Colonic mucosa (tissue), 4 donors: ENCODE data around the gene TEAD2. TPM values are rescaled to one million over a fixed set of nuclear protein-coding genes. Genes with fewer than 3 reads are reported as not detected.
"Not testable (repeated sequence)": the region's sequence is repeated elsewhere in the genome, so short reads cannot be mapped to it uniquely, and the experiment has no call there.

Source experiments
- DNase-seq: peaks from one replicate; pipeline ENCODE4 v3.0.0-alpha.2; 2020
- H3K27ac ChIP-seq: fragments of 200-600 bp; one replicate; pipeline ENCODE4 v1.8.0; 2021
- H3K27me3 ChIP-seq: fragments of 200-600 bp; one replicate; pipeline ENCODE4 v1.8.0; 2021
- H3K36me3 ChIP-seq: fragments of 200-600 bp; one replicate; pipeline ENCODE4 v1.8.0; 2021
- H3K4me1 ChIP-seq: fragments of 200-600 bp; one replicate; pipeline ENCODE4 v1.8.0; 2021; ENCODE audit warnings: mild to moderate bottlenecking
- H3K4me3 ChIP-seq: fragments of 200-600 bp; one replicate; pipeline ENCODE4 v1.8.0; 2021
- H3K9ac ChIP-seq, 2 donors: one replicate each; pipeline ENCODE4 v1.7.0; 2013; ENCODE audit warnings: control low read depth in 2 of 2, low read depth in 2 of 2, low read length in 2 of 2
- H3K9me3 ChIP-seq: fragments of 200-600 bp; one replicate; pipeline ENCODE4 v1.8.0; 2021
- intact Hi-C: fragments of 100-400 bp; cut with DNase I; formaldehyde crosslinking; loops from one replicate; pipeline ENCODE4 v1.14.1; 2022
- total RNA-seq, 2 donors: library from RNA; stranded (reverse); fragmentation: NEBNext Ultra II Directional in 1 of 2; extraction: Animal tissue kit (Norgen Biotek cat#: 25700) in 1 of 2; gene quantifications; one replicate each; pipeline ENCODE4 v1.2.1, GENCODE V29; 2021
- TF ChIP-seq, protein P1 (sequence below): fragments of 200-600 bp; IDR thresholded peaks from one replicate; pipeline ENCODE4 v1.8.0; 2022; ENCODE audit warnings: antibody characterized with exemption, mild to moderate bottlenecking
- donor health status: healthy.
- donor health status: DM: no; HTN: no; CAD: no.
- donor health status: DM: no; HTN: no; CAD: no.

Gene TEAD2
- total RNA-seq, 2 donors from 2014 or later: 17.0 to 17.7 TPM

DNA sequence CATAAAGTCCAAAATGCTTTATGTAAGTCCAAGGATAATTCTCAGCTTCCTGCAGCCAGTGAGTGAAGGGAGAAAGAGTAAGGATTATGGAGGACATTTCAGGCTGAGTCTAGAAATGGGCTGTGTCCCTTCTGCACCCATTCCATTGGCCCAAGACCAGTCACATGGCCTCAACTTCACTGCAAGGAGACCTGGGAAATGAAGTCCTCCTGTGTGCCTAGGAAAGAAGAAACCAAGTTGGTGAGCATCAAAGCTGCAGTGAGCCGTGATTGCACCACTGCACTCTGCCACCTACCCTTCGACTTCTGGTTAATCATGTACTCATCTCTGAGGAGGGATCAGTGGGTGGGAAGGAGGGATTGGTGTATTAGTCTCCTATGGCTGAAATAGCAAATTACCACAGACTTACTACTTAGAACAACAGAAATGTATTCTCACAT is 30.6 kb downstream of the TEAD2 start:
- no peaks in the 10 kb centered on the region for H3K27me3 ChIP-seq
- no peaks in the 10 kb centered on the region for H3K9me3 ChIP-seq
- peak; percentile 60 for DNase-seq
- H3K9ac ChIP-seq: no peak overlapping the region
- TF ChIP-seq, protein P1, sequence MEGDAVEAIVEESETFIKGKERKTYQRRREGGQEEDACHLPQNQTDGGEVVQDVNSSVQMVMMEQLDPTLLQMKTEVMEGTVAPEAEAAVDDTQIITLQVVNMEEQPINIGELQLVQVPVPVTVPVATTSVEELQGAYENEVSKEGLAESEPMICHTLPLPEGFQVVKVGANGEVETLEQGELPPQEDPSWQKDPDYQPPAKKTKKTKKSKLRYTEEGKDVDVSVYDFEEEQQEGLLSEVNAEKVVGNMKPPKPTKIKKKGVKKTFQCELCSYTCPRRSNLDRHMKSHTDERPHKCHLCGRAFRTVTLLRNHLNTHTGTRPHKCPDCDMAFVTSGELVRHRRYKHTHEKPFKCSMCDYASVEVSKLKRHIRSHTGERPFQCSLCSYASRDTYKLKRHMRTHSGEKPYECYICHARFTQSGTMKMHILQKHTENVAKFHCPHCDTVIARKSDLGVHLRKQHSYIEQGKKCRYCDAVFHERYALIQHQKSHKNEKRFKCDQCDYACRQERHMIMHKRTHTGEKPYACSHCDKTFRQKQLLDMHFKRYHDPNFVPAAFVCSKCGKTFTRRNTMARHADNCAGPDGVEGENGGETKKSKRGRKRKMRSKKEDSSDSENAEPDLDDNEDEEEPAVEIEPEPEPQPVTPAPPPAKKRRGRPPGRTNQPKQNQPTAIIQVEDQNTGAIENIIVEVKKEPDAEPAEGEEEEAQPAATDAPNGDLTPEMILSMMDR: no peak
- no peak overlapping the region for H3K27ac ChIP-seq
- no peaks in the 10 kb centered on the region for H3K4me1 ChIP-seq
- H3K36me3 ChIP-seq: no peaks in the 10 kb centered on the region
- H3K4me3 ChIP-seq: no peak overlapping the region
- intact Hi-C loops: no loop called here

DNA sequence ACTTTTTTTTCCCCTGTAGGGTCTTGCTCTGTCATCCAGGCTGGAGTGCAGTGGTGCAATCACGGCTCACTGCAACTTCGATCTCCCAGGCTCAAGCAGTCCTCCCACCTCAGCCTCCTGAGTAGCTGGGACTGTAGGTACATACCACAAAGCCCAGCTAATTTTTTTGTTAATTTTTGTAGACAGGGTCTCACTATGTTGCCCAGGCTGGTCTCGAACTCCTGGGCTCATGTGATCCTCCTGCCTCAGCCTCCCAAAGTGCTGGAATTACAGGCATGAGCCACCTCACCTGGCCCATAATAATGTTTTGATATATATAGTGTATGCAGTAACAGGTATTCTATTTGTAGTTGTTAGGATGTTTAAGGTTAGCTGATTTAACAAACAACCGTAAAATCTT is 31.0 kb downstream of the TEAD2 start:
- DNase-seq, H3K27me3 ChIP-seq, intact Hi-C loops: not testable (repeated sequence)

DNA sequence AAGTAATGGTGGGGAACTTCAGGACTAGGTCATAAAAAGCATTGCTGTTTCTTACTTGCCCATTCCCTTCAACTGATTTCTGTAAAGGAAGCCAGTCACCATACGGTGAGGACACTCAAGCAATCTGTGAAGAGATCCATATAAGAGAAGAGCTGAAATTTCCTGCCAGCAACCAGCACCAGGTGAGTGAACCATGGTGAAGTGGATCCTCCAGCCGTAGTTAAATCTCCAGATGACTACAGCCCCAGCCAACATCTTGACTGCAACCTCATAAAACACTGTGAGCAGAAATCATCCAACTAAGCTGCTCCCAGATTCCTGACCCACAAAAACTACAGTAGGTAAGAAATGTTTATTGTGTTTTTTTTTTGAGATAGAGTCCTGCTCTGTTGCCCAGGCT is 33.5 kb downstream of the TEAD2 start:
- no peak overlapping the region for H3K4me3 ChIP-seq
- no peaks in the 10 kb centered on the region for H3K4me1 ChIP-seq
- no peak overlapping the region for H3K9ac ChIP-seq
- DNase-seq: no peak
- TF ChIP-seq, protein P1: no peak
- no peak overlapping the region for H3K27ac ChIP-seq
- intact Hi-C loops: loop anchor here (10.0 kb wide), 1 partner anchor 104 kb away; no protein-coding TSS in a partner anchor
- H3K27me3 ChIP-seq: no peaks in the 10 kb centered on the region
- H3K36me3 ChIP-seq: no peaks in the 10 kb centered on the region
- H3K9me3 ChIP-seq: no peaks in the 10 kb centered on the region

More for the DNA sequence above, 31.0 kb downstream of the TEAD2 start:
- H3K9ac ChIP-seq, H3K9me3 ChIP-seq, H3K4me1 ChIP-seq, H3K36me3 ChIP-seq, H3K27ac ChIP-seq, H3K4me3 ChIP-seq: not testable (repeated sequence)

DNA sequence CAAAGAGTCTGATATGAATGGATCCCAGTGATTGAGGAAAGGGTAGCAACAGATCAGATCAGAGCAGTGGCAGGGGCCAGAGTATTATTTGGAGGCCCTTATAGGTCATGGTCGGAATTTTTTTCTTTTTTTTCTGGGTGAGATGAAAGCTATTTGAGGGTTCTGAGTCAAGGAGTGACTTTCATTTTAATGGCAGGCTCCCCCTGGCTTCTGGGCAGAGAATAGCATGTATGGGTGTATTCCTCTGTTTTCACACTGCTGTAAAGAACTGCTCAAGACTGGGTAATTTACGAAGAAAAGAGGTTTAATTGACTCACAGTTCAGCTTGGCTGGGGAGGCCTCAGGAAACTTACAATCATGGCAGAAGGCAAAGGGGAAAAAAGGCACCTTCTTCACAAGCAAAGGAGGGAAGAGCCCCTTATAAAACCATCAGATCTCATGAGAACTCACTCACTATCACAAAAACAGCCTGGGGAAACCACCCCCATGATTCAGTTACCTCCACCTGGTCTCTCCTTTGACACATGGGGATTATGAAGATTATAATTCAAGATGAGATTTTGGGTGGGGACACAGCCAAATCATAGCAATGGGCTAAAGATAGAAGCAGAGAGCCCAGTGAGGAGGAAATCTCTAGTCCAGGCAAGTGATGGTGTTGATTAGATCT is 34.2 kb downstream of the TEAD2 start:
- peak; percentile 36 for DNase-seq
- intact Hi-C loops: loop anchor here (10.0 kb wide), 1 partner anchor 103 kb away; no protein-coding TSS in a partner anchor
- H3K27me3 ChIP-seq: no peaks in the 10 kb centered on the region
- H3K27ac ChIP-seq: no peak overlapping the region
- H3K9me3 ChIP-seq: no peaks in the 10 kb centered on the region
- H3K9ac ChIP-seq: no peak overlapping the region
- TF ChIP-seq, protein P1: peak; percentile 60
- no peaks in the 10 kb centered on the region for H3K36me3 ChIP-seq
- no peaks in the 10 kb centered on the region for H3K4me1 ChIP-seq
- no peak overlapping the region for H3K4me3 ChIP-seq

DNA sequence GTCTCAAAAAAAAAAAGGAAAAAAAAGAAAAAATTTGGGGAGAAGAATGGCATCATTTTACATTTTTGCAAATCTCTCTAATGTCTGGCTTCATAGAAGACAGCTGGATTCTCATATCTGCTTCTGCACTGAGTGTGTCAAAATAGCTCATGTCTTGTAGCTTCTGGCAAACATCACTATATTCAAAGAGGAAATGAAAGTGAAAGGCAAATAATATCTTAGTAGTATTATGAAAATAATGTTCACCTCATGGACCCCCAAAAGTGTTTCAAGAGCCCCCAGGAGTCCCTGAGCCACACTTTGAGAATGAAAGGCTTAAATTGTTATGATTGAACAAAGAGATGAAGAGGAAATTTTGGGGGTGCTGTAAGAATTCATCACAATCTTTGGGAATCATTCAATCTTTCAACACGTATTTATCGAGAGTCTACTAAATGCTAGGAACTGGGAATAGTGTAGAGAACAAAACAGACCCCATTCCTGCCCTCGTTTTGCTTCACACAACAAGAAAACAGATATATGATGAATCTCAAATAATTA is 36.0 kb downstream of the TEAD2 start:
- no peak overlapping the region for H3K27ac ChIP-seq
- intact Hi-C loops: loop anchor here (10.0 kb wide), 1 partner anchor 101 kb away; no protein-coding TSS in a partner anchor
- H3K9me3 ChIP-seq: no peaks in the 10 kb centered on the region
- no peaks in the 10 kb centered on the region for H3K27me3 ChIP-seq
- TF ChIP-seq, protein P1: no peak
- no peak overlapping the region for H3K4me3 ChIP-seq
- H3K4me1 ChIP-seq: no peaks in the 10 kb centered on the region
- H3K36me3 ChIP-seq: no peaks in the 10 kb centered on the region
- no peak overlapping the region for H3K9ac ChIP-seq
- DNase-seq: peak; percentile 7

DNA sequence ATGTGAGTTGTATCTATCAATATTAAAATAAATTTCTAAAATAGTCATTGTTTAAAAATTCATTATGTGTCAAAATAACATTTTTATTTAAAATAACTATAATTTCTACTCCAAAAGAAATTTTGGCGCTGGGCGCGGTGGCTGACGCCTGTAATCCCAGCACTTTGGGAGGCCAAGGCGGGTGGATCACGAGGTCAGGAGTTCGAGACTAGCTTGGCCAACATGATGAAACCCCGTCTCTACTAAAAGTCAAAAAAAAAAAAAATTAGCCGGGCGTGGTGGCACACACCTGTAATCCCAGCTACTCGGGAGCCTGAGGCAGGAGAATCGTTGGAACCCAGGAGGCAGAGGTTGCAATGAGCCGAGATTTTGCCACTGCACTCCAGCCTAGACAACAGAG is 36.5 kb downstream of the TEAD2 start:
- not testable (repeated sequence) for H3K4me1 ChIP-seq, H3K9me3 ChIP-seq, H3K4me3 ChIP-seq, H3K27me3 ChIP-seq, H3K36me3 ChIP-seq, H3K27ac ChIP-seq, H3K9ac ChIP-seq
- DNase-seq: peak; percentile 5
- intact Hi-C loops: loop anchor here (10.0 kb wide), 1 partner anchor 101 kb away; no protein-coding TSS in a partner anchor
